GM19452 (cell line): Measurements from ENCODE around the gene EXT2.

Experiments
- ATAC-seq: cut with Tn5 transposase; IDR thresholded peaks from one replicate; pipeline ENCODE4 v1.9.1; 2021; ENCODE audit not compliant: unreplicated experiment

The EXT2 gene

GRCh38 chr11:44199298-44199697, 103.8 kb downstream of the EXT2 start:
- no peak for ATAC-seq

- ATAC-seq, result no peak
Observed at GRCh38 chr11:44199816-44200215, 104.3 kb downstream of the EXT2 start.

- no peak for ATAC-seq
Observed at GRCh38 chr11:44203270-44204043, 108.0 kb downstream of the EXT2 start.

- no peak for ATAC-seq
Observed at GRCh38 chr11:44205352-44205751, 109.9 kb downstream of the EXT2 start.

- no peak for ATAC-seq
Observed at GRCh38 chr11:44205836-44206235, 110.4 kb downstream of the EXT2 start.

- no peak for ATAC-seq
Observed at GRCh38 chr11:44207292-44207691, 111.8 kb downstream of the EXT2 start.

GRCh38 chr11:44208976-44209603, 113.6 kb downstream of the EXT2 start:
- no peak for ATAC-seq

- ATAC-seq, result no peak
Observed at GRCh38 chr11:44212128-44212527, 116.7 kb downstream of the EXT2 start.

GRCh38 chr11:44213148-44213547, 117.7 kb downstream of the EXT2 start:
- ATAC-seq, result no peak

- no peak for ATAC-seq
Observed at GRCh38 chr11:44217432-44217831, 122.0 kb downstream of the EXT2 start.

- ATAC-seq, result no peak
Observed at GRCh38 chr11:44219830-44220796, 124.6 kb downstream of the EXT2 start.

- ATAC-seq, result no peak
Observed at GRCh38 chr11:44221456-44221855, 126.0 kb downstream of the EXT2 start.

GRCh38 chr11:44221992-44222391, 126.5 kb downstream of the EXT2 start:
- ATAC-seq, result no peak

GRCh38 chr11:44223238-44223637, 127.8 kb downstream of the EXT2 start:
- no peak for ATAC-seq

- ATAC-seq, result no peak
Observed at GRCh38 chr11:44224867-44225501, 129.5 kb downstream of the EXT2 start.

- no peak for ATAC-seq
Observed at GRCh38 chr11:44226490-44226889, 131.0 kb downstream of the EXT2 start.

GRCh38 chr11:44226945-44227344, 131.5 kb downstream of the EXT2 start:
- no peak for ATAC-seq

- ATAC-seq, result no peak
Observed at GRCh38 chr11:44228379-44228778, 132.9 kb downstream of the EXT2 start.

GRCh38 chr11:44229098-44229497, 133.6 kb downstream of the EXT2 start:
- no peak for ATAC-seq

GRCh38 chr11:44229624-44230023, 134.1 kb downstream of the EXT2 start:
- no peak for ATAC-seq

- no peak for ATAC-seq
Observed at GRCh38 chr11:44235765-44236201, 140.3 kb downstream of the EXT2 start.
